NB4 (cell line): ENCODE data around the gene CFAP97D2.

Experiments
- DNase-seq: peaks from one replicate; pipeline ENCODE4 v3.0.0; 2010; ENCODE audit warnings: low read depth
- H3K4me3 ChIP-seq: one replicate; pipeline ENCODE4 v1.5.1; 2011; ENCODE audit warnings: mild to moderate bottlenecking, low read depth, low read length, moderate library complexity
- MYC ChIP-seq: IDR thresholded peaks from 2 replicates; pipeline ENCODE4 v1.6.1; 2011; ENCODE audit warnings: low read depth, low read length
- POLR2A ChIP-seq: IDR thresholded peaks from 2 replicates; pipeline ENCODE4 v1.6.1; 2011; ENCODE audit warnings: mild to moderate bottlenecking; ENCODE audit not compliant: insufficient read length; ENCODE audit errors: extremely low read depth
- TF ChIP-seq, protein P1 (sequence below): IDR thresholded peaks from one replicate; pipeline ENCODE4 v1.5.1; 2012; ENCODE audit warnings: low read depth, low read length
- TF ChIP-seq, protein P2 (sequence below): IDR thresholded peaks from 2 replicates; pipeline ENCODE4 v1.6.1; 2011; ENCODE audit warnings: low read depth, low read length

The CFAP97D2 gene

DNA sequence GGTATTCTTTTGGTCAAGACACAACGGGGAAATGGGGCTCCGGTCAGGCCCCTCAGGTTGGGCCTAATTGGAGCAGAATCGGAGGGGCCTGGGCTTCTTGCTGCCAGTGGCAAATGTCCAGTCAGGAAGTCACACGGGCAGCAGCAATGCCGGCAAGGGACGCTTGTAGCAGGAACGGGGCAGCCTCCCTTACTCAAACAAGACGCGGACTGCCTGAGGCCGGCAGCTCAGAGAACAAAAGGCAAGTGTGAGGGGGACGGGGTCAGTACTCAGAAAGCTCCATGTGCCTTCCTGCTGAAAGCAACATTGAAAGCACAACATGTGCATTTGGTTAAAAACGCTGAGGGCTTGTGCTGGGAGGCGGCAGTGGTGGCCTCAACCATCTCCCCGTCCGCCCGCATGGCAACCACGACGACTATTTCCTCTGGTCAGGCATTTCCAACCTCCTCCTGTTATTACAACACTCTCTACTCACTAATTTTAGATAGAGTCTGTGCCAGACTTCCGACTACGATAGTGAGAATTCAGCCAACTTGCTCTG is 26.2 kb upstream of the CFAP97D2 start:
- TF ChIP-seq, protein P1, sequence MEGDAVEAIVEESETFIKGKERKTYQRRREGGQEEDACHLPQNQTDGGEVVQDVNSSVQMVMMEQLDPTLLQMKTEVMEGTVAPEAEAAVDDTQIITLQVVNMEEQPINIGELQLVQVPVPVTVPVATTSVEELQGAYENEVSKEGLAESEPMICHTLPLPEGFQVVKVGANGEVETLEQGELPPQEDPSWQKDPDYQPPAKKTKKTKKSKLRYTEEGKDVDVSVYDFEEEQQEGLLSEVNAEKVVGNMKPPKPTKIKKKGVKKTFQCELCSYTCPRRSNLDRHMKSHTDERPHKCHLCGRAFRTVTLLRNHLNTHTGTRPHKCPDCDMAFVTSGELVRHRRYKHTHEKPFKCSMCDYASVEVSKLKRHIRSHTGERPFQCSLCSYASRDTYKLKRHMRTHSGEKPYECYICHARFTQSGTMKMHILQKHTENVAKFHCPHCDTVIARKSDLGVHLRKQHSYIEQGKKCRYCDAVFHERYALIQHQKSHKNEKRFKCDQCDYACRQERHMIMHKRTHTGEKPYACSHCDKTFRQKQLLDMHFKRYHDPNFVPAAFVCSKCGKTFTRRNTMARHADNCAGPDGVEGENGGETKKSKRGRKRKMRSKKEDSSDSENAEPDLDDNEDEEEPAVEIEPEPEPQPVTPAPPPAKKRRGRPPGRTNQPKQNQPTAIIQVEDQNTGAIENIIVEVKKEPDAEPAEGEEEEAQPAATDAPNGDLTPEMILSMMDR: no peak
- no peak for TF ChIP-seq MYC
- TF ChIP-seq, protein P2, sequence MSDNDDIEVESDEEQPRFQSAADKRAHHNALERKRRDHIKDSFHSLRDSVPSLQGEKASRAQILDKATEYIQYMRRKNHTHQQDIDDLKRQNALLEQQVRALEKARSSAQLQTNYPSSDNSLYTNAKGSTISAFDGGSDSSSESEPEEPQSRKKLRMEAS: peak; percentile 83
- DNase-seq: peak; percentile 82
- no peak overlapping the region for H3K4me3 ChIP-seq

DNA sequence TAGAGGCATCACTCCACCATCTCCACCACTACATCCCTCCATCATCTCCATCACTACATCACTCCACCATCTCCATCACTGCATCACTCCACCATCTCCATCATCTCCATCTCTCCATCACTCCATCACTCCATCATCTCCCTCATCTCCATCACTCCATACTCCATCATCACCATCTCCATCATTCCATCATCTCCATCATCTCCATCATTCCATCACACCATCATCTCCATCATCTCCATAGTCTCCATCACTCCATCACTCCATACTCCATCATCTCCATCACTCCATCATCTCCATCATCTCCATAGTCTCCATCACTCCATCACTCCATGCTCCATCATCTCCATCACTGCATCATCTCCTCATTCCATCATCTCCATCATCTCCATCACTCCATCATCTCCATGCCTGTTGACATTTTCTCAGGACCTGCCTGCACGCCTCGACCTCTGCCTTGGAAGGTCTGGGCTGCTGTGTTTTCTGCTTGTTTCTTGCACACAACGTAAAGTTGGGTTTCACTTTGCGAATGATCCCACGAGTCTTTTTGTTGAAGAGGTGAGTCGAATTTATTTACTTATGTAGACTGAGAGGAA is 25.5 kb upstream of the CFAP97D2 start:
- no peak overlapping the region for H3K4me3 ChIP-seq
- no peak for TF ChIP-seq POLR2A
- TF ChIP-seq MYC: no peak
- TF ChIP-seq, protein P1: no peak
- TF ChIP-seq, protein P2: no peak
- no peak for DNase-seq

DNA sequence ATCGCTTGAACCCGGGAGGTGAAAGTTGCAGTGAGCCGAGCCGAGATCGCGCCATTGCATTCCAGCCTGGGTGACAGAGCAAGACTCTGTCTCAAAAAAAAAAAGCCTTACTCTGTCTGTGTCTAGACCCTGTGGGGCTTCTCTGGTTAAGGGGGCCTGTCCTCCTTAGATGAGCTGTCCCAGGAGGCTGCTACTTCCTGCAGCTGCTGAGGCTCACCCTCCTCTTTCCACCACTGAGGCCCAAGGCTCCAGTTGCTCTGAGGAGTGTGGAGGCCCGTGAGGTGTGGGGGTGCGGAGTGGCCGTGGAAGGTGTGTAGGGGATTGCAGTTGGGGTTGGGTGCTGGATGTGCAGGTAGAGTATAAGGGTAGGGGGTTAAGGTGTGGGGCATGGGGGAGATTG is 24.6 kb upstream of the CFAP97D2 start:
- no peak for TF ChIP-seq POLR2A
- TF ChIP-seq, protein P1: no peak
- TF ChIP-seq, protein P2: no peak
- TF ChIP-seq MYC: no peak
- DNase-seq: peak; percentile 77
- no peak overlapping the region for H3K4me3 ChIP-seq

DNA sequence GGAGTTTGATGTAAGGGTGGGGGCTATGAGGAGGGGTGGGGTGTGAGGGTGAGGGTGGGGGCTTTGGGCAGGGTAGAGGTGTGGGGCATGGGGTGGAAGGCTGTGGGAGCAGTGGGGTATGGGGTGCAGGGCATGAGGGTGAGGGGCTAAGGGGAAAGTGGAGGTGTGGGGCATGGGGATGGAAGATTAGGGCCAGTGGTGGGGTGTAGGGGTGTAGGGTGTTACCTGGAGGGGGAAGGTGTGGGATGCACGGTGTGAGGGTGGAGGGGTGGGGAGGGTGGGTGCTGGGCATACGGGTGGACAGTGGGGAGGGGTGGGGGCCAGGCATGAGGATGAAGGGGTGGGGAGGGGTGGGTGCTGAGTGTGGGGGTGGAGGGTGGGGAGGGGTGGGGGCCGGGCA is 23.7 kb upstream of the CFAP97D2 start:
- DNase-seq: no peak
- no peak overlapping the region for H3K4me3 ChIP-seq
- TF ChIP-seq, protein P2: no peak
- TF ChIP-seq, protein P1: no peak
- TF ChIP-seq MYC: no peak
- no peak for TF ChIP-seq POLR2A

DNA sequence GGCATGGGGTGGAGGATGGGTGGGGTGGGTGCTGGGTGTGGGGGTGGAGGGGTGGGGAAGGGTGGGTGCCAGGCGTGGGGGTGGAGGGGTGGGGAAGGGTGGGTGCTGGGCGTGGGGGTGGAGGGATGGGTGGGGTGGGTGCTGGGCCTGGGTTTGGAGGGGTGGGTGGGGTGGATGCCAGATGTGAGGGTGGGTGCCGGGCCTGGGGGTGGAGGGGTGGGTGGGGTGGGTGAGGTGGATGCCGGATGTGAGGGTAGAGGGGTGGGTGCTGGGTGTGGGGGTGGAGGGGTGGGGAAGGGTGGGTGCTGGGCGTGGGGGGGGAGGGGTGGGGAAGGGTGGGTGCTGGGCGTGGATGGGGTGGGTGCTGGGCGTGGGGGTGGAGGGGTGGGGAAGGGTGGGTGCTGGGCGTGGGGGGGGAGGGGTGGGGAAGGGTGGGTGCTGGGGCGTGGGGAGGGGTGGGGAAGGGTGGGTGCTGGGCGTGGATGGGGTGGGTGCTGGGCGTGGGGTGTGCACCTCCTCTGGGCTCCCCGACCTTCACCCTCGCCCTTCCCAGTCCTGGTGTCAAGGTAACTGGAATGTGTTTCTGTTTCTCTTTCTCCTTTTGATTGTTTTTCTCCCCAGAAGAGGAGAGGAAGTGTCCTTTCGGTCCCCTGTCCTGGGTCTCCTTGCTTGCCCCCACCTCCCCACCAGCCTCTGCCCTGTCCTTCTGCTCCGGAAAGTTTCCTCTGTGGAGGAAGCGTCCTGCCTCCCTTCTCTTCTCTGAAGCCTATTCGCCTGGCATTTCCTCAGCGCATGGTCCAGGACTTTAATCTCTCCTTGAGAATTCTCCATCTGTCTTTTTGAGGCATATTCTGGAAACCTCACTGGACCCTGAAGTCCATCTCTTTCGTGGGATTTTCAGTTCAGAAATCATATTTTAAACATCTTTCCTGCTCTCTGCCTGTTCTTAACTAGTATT is 22.9 kb upstream of the CFAP97D2 start:
- TF ChIP-seq, protein P2: no peak
- TF ChIP-seq, protein P1: no peak
- TF ChIP-seq MYC (no peak), POLR2A (no peak)
- no peak for DNase-seq
- no peak overlapping the region for H3K4me3 ChIP-seq
